Calu3 (cell line): ENCODE data around the gene PSD. TPM values are rescaled to one million over a fixed set of nuclear protein-coding genes. Genes with fewer than 3 reads are reported as not detected.
A peak's percentile ranks its signal among the peaks of the same experiment; 100 is the strongest.

Experiments
- BruUV-seq: library from RNA; stranded (reverse); fragments of 400-500 nt; replicated peaks from 2 replicates; lab custom pipeline; 2021; lab: Mats Ljungman, UMichigan
- CTCF ChIA-PET: fragments of 300-600 bp; sonication (Branson Sonifier 250); formaldehyde crosslinking; loops from one replicate; lab custom pipeline; 2022; ENCODE audit warnings: antibody characterized with exemption; lab: Charles Lee
- DNase-seq: peaks from one replicate; pipeline ENCODE4 v3.0.0; 2022
- H3K27ac Mint-ChIP-seq: one replicate; pipeline ENCODE4 v1.8.0; 2022; ENCODE audit warnings: mixed read lengths; ENCODE audit not compliant: unreplicated experiment
- H3K27me3 Mint-ChIP-seq: one replicate; pipeline ENCODE4 v1.8.0; 2022; ENCODE audit warnings: mixed read lengths; ENCODE audit not compliant: unreplicated experiment
- H3K36me3 Mint-ChIP-seq: one replicate; pipeline ENCODE4 v1.8.0; 2022; ENCODE audit warnings: mild to moderate bottlenecking, moderate library complexity, mixed read lengths; ENCODE audit not compliant: insufficient read depth, unreplicated experiment
- H3K4me1 Mint-ChIP-seq: one replicate; pipeline ENCODE4 v1.8.0; 2022; ENCODE audit warnings: mild to moderate bottlenecking, low read depth, mixed read lengths; ENCODE audit not compliant: unreplicated experiment
- H3K4me3 Mint-ChIP-seq: one replicate; pipeline ENCODE4 v1.8.0; 2022; ENCODE audit warnings: mild to moderate bottlenecking, low read depth, moderate library complexity, mixed read lengths; ENCODE audit not compliant: unreplicated experiment
- H3K9me3 Mint-ChIP-seq: one replicate; pipeline ENCODE4 v1.8.0; 2022; ENCODE audit warnings: low read depth, mixed read lengths; ENCODE audit not compliant: unreplicated experiment
- intact Hi-C: fragments of 100-400 bp; cut with micrococcal nuclease; formaldehyde crosslinking; loops from one replicate; pipeline ENCODE4 v1.10.0; 2022; ENCODE audit not compliant: unreplicated experiment
- total RNA-seq: library from RNA; stranded (reverse); gene quantifications from 2 replicates; pipeline ENCODE4 v1.2.3, GENCODE V29; 2022
- TF ChIP-seq, protein P1 (sequence below): fragments of 200-600 bp; IDR thresholded peaks from one replicate; pipeline ENCODE4 v1.8.0; 2022; ENCODE audit warnings: antibody characterized with exemption; ENCODE audit not compliant: unreplicated experiment

The PSD gene
- total RNA-seq, 1 experiment from 2014 or later = 0.35 TPM

DNA sequence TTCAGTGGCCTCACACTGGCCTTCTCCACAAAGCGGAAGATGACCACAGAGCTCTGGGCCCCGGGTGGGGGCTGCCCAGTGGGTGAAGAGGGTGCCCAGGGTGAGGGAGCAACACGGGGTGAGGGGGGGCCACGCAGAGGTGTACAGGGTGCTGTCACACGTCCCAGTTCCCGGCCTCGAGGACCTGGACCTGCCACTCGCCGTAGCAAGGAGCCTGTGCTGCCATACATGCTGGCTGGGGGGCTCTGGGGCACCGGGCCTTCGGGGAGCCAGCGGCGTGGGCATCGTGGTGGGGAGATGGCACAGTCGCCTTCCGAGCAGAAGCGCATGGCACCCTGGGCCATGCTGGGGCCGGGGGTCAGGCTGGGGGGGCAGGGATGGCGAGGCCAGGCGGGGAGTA is 1.9 kb downstream of the PSD start:
- TF ChIP-seq, protein P1, sequence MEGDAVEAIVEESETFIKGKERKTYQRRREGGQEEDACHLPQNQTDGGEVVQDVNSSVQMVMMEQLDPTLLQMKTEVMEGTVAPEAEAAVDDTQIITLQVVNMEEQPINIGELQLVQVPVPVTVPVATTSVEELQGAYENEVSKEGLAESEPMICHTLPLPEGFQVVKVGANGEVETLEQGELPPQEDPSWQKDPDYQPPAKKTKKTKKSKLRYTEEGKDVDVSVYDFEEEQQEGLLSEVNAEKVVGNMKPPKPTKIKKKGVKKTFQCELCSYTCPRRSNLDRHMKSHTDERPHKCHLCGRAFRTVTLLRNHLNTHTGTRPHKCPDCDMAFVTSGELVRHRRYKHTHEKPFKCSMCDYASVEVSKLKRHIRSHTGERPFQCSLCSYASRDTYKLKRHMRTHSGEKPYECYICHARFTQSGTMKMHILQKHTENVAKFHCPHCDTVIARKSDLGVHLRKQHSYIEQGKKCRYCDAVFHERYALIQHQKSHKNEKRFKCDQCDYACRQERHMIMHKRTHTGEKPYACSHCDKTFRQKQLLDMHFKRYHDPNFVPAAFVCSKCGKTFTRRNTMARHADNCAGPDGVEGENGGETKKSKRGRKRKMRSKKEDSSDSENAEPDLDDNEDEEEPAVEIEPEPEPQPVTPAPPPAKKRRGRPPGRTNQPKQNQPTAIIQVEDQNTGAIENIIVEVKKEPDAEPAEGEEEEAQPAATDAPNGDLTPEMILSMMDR = no peak
- Mint-ChIP-seq H3K27ac (no peak overlapping the region), H3K4me3 (no peak overlapping the region), H3K36me3 (peaks cover 28% of the 10 kb centered on the region), H3K9me3 (no peaks in the 10 kb centered on the region), H3K27me3 (peaks cover 70% of the 10 kb centered on the region), H3K4me1 (peaks cover 8% of the 10 kb centered on the region)
- no TSS peak for BruUV-seq
- CTCF ChIA-PET = no interaction called here
- DNase-seq = no peak
- intact Hi-C loops = no loop called here

DNA sequence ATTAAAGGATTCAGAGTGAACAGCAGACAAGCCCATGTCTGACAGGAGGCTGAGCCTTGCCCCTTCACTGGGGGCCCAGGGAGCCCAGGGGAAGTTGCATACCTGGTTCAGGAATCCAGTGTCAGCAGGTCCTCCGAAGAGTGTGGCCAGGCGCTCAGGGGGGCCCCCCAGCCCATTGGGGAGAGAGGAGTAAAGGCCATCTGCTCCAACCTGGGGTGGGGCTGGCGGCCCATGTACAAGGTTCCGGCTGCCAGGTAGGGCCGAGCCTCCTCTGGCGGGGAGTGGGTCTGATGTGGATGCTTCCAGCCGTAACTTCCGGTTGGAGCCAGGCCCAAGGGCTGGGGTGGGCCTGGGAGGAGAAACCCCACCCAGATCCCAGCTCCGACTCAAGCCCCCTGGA is 2.3 kb downstream of the PSD start:
- intact Hi-C loops = no loop called here
- no TSS peak for BruUV-seq
- Mint-ChIP-seq H3K4me3 (no peak overlapping the region), H3K4me1 (peaks cover 8% of the 10 kb centered on the region), H3K27ac (no peak overlapping the region), H3K9me3 (no peaks in the 10 kb centered on the region), H3K27me3 (peaks cover 74% of the 10 kb centered on the region), H3K36me3 (peaks cover 24% of the 10 kb centered on the region)
- DNase-seq = no peak
- TF ChIP-seq, protein P1 = no peak
- CTCF ChIA-PET = no interaction called here

DNA sequence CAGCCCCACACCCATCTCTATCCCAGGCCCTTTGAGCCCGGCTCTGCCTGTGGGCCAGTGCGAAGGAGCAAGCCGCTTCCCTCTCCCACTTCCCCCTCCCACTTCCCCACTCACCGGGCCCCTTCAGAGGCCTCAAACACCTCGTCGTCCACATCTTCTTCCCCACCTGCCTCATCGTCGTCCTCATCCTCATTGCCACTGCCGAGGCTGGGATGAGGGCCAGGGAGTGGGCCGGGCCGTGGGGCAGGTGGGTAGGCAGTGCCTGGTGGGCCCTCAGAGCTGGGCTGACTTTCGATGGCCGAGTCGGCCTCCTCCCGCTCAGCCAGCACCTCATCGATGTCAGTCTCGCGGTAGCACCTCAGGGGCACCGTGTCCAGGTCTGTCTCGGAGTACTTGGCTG is 3.8 kb downstream of the PSD start:
- Mint-ChIP-seq H3K4me3 (no peak overlapping the region), H3K9me3 (no peaks in the 10 kb centered on the region), H3K27me3 (peaks cover 89% of the 10 kb centered on the region), H3K27ac (peak overlapping the region; percentile 44), H3K4me1 (peaks cover 8% of the 10 kb centered on the region), H3K36me3 (peaks cover 8% of the 10 kb centered on the region)
- TF ChIP-seq, protein P1 = no peak
- intact Hi-C loops = no loop called here
- DNase-seq = no peak
- no TSS peak for BruUV-seq
- CTCF ChIA-PET = no interaction called here

DNA sequence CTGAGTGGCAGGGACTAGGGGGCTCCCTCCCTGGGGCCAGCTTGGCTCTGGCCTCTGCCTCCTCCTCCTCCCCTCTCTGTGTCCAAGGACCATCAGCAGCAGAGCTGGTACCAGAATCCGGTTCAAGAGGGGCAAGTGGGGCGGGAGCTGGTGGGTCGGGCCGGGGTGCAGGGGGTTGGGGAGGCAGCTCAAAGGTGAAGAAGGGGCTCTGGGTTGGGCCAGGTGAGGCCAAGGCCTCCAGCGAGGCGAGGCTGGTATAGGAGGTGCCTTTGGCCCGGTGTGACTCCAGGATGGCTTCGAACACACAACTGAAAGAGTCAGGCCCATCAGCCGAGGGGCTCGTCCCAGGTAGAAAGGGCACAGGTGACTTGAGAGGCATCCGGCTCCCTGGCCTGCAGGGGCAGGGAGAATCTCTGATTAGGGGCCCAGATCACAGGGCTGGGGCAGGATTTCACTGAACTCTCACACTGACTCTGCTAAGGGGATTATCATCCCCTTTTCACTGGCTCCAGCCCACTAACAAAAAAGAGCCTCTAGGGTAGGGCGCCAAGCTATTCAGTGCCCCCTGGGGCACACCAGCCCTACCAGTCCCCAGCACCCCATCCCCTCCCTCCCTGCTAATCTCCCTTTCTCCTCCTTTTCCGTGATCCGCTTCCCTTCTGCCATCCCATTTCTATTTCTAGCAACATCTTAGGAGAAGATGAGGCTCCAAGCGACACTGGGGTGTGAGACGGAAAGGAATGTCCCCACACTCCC is 4.6 kb downstream of the PSD start:
- Mint-ChIP-seq H3K4me1 (peaks cover 8% of the 10 kb centered on the region), H3K36me3 (peaks cover under 1% of the 10 kb centered on the region), H3K4me3 (no peak overlapping the region), H3K27ac (peak overlapping the region; percentile 44), H3K27me3 (peaks cover 97% of the 10 kb centered on the region), H3K9me3 (no peaks in the 10 kb centered on the region)
- TF ChIP-seq, protein P1 = no peak
- intact Hi-C loops = no loop called here
- no peak for DNase-seq
- CTCF ChIA-PET = interaction anchor here (1.0 to 1.6 kb wide), 2 partner anchors 9 to 10 kb away, joined by 4 to 5 read pairs; no protein-coding TSS in a partner anchor
- BruUV-seq = no TSS peak
